Activated CD4-positive, alpha-beta T cell treated with anti-CD3 and anti-CD28 coated beads for 1 hour (primary cell): Measurements from ENCODE around the gene DBX1.

ENCODE experiments used
- DNase-seq: peaks from one replicate; pipeline ENCODE4 v3.0.0-alpha.2; 2020

DBX1 gene

GRCh38 chr11:20120134-20120925 lies 39.9 kb downstream of the DBX1 start:
- DNase-seq, result no peak

- no peak for DNase-seq
These were observed 41.0 kb downstream of the DBX1 start for GRCh38 chr11:20119315-20119714.

- no peak for DNase-seq
These were observed 42.1 kb downstream of the DBX1 start for GRCh38 chr11:20118209-20118608.

- DNase-seq, result no peak
These were observed 43.0 kb downstream of the DBX1 start for GRCh38 chr11:20117291-20117690.

GRCh38 chr11:20116825-20117224 lies 43.5 kb downstream of the DBX1 start:
- no peak for DNase-seq

GRCh38 chr11:20114588-20114987 lies 45.7 kb downstream of the DBX1 start:
- DNase-seq, result no peak

- no peak for DNase-seq
These were observed 47.2 kb downstream of the DBX1 start for GRCh38 chr11:20113149-20113438.

- DNase-seq, result no peak
These were observed 47.8 kb downstream of the DBX1 start for GRCh38 chr11:20112291-20113148.

GRCh38 chr11:20111871-20112270 lies 48.4 kb downstream of the DBX1 start:
- no peak for DNase-seq

GRCh38 chr11:20110908-20111669 lies 49.2 kb downstream of the DBX1 start:
- DNase-seq, result no peak

GRCh38 chr11:20109731-20110445 lies 50.4 kb downstream of the DBX1 start:
- no peak for DNase-seq
